Measurements from ENCODE around the gene SNAP23. TPM values are rescaled to one million over a fixed set of nuclear protein-coding genes. Genes with fewer than 3 reads are reported as not detected.
A peak's percentile ranks its signal among the peaks of the same experiment; 100 is the strongest.

The SNAP23 gene
- total RNA-seq: 10 to 100 TPM; 45.5 to 77.5 TPM

GRCh38 chr15:42495361-42496212 lies at the start of gene SNAP23:
TSS of gene SNAP23 (plus strand) at chr15:42495634. CDS start at chr15:42511847, 16,213 bp downstream.
- Mint-ChIP-seq H3K27me3 (no peaks in the 10 kb centered on the region), H3K9me3 (ENCODE audit: low read depth) (no peaks in the 10 kb centered on the region), H3K4me1 (peaks cover 68% of the 10 kb centered on the region), H3K27ac (peak within 1 kb of the TSS; percentile 97), H3K4me3 (peak within 1 kb of the TSS; percentile 96), H3K36me3 (ENCODE audit: low read depth) (peaks cover 7% of the 10 kb centered on the region)
- peak; percentile 89 for DNase-seq
- ChIA-PET POLR2A (interaction anchor here (0.8 kb wide), 1 partner anchor 54 kb away, joined by 3 read pairs; no protein-coding TSS in a partner anchor), CTCF (interaction anchor here (0.6 to 1.0 kb wide), 5 partner anchors 8 to 431 kb away, joined by 3 read pairs; no protein-coding TSS in a partner anchor)
- ATAC-seq: peak; percentile 95
- intact Hi-C loops (cut with DNase I, micrococcal nuclease): loop anchor here in 1 of 2 experiments (1.0 to 10.0 kb wide), 7 partner anchors 53 to 1091 kb away; partner anchors contain the start of genes EHD4, GANC, HAUS2 and LRRC57

GRCh38 chr15:42447599-42447998 lies 47.8 kb upstream of the SNAP23 start:
- Mint-ChIP-seq H3K4me3 (no peak overlapping the region), H3K4me1 (no peaks in the 10 kb centered on the region), H3K27me3 (no peaks in the 10 kb centered on the region), H3K27ac (no peak overlapping the region), H3K9me3 (ENCODE audit: low read depth) (no peaks in the 10 kb centered on the region), H3K36me3 (ENCODE audit: low read depth) (peaks cover 35% of the 10 kb centered on the region)
- intact Hi-C loops (cut with DNase I, micrococcal nuclease): no loop called here
- ATAC-seq (no peak), DNase-seq (no peak)
- POLR2A ChIA-PET: no interaction called here
- CTCF ChIA-PET: no interaction called here

- no peaks in the 10 kb centered on the region for H3K27me3 Mint-ChIP-seq
- CTCF ChIA-PET: interaction anchor here (0.6 kb wide), 2 partner anchors 10 to 113 kb away, joined by 3 to 4 read pairs; no protein-coding TSS in a partner anchor
- DNase-seq (no peak), ATAC-seq (no peak)
- H3K36me3 Mint-ChIP-seq (ENCODE audit: low read depth): peaks cover 35% of the 10 kb centered on the region
- intact Hi-C loops (cut with DNase I, micrococcal nuclease): no loop called here
- H3K4me1 Mint-ChIP-seq: no peaks in the 10 kb centered on the region
- H3K27ac Mint-ChIP-seq: no peak overlapping the region
- POLR2A ChIA-PET: no interaction called here
- no peak overlapping the region for H3K4me3 Mint-ChIP-seq
- H3K9me3 Mint-ChIP-seq (ENCODE audit: low read depth): no peaks in the 10 kb centered on the region
Measured at GRCh38 chr15:42448281-42448680, 47.2 kb upstream of the SNAP23 start.

GRCh38 chr15:42449770-42450424 lies 45.5 kb upstream of the SNAP23 start:
- H3K4me3 Mint-ChIP-seq: no peak overlapping the region
- intact Hi-C loops (cut with DNase I, micrococcal nuclease): no loop called here

DNA sequence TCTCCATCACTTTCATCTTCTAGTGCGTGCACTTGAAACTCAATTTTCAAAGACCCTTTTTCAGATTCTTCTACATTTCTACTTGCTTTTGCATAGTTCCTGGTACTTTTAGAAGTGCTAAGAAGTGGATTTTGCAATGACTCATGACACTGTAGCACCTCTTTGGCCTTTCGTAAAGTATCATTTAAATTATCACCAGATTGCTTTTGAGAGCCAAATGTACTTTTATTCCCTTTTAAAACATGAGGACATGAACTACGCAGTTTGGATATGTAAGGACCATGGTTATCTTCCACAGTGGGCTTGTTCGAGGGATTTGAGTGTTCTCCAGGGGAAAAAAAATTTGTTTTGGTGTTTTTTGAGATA lies 45.0 kb upstream of the SNAP23 start:
- no peak for ATAC-seq
- CTCF ChIA-PET: interaction anchor here (0.6 kb wide), 1 partner anchor 118 kb away, joined by 3 read pairs; no protein-coding TSS in a partner anchor
- POLR2A ChIA-PET: interaction anchor here (0.8 kb wide), 1 partner anchor 9 kb away, joined by 3 read pairs; no protein-coding TSS in a partner anchor
- DNase-seq: no peak
- intact Hi-C loops (cut with DNase I, micrococcal nuclease): no loop called here
- H3K36me3 Mint-ChIP-seq (ENCODE audit: low read depth): peaks cover 29% of the 10 kb centered on the region
- no peak overlapping the region for H3K4me3 Mint-ChIP-seq
- H3K9me3 Mint-ChIP-seq (ENCODE audit: low read depth): no peaks in the 10 kb centered on the region
- H3K27me3 Mint-ChIP-seq: no peaks in the 10 kb centered on the region
- H3K27ac Mint-ChIP-seq: no peak overlapping the region
- no peaks in the 10 kb centered on the region for H3K4me1 Mint-ChIP-seq

More at GRCh38 chr15:42449770-42450424, 45.5 kb upstream of the SNAP23 start:
- peaks cover 33% of the 10 kb centered on the region for H3K36me3 Mint-ChIP-seq (ENCODE audit: low read depth)
- POLR2A ChIA-PET: interaction anchor here (0.8 kb wide), 1 partner anchor 9 kb away, joined by 3 read pairs; no protein-coding TSS in a partner anchor
- CTCF ChIA-PET: no interaction called here
- no peaks in the 10 kb centered on the region for H3K4me1 Mint-ChIP-seq
- H3K27me3 Mint-ChIP-seq: no peaks in the 10 kb centered on the region
- ATAC-seq: no peak
- DNase-seq: no peak
- no peak overlapping the region for H3K27ac Mint-ChIP-seq
- H3K9me3 Mint-ChIP-seq (ENCODE audit: low read depth): no peaks in the 10 kb centered on the region

DNA sequence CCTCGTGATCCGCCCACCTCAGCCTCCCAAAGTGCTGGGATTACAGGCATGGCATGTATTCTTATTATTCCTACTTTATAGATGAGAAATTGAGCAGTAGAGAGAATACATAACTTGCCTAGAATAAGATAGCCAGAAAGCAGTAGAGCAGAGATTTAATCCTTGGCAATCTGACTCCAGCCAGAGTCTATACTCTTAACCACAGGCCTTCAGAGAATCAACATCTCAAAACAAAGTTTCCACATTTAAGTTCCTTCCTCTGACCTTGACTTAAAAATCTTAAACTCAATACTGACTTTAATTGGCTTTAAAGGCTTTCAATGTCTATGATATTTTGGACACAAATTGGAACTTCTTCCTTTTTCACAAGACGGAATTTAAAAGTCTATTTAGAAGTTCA lies 41.6 kb upstream of the SNAP23 start:
- no peaks in the 10 kb centered on the region for H3K27me3 Mint-ChIP-seq
- ChIA-PET POLR2A (no interaction called here), CTCF (interaction anchor here (0.6 kb wide), 1 partner anchor 171 kb away, joined by 4 read pairs; no protein-coding TSS in a partner anchor)
- peaks cover 2% of the 10 kb centered on the region for H3K4me1 Mint-ChIP-seq
- intact Hi-C loops (cut with DNase I, micrococcal nuclease): no loop called here
- peaks cover 26% of the 10 kb centered on the region for H3K36me3 Mint-ChIP-seq (ENCODE audit: low read depth)
- H3K9me3 Mint-ChIP-seq (ENCODE audit: low read depth): no peaks in the 10 kb centered on the region
- no peak overlapping the region for H3K4me3 Mint-ChIP-seq
- DNase-seq (no peak), ATAC-seq (no peak)
- H3K27ac Mint-ChIP-seq: no peak overlapping the region

GRCh38 chr15:42456531-42456930 lies 38.9 kb upstream of the SNAP23 start:
- peaks cover 12% of the 10 kb centered on the region for H3K36me3 Mint-ChIP-seq (ENCODE audit: low read depth)
- DNase-seq: no peak
- POLR2A ChIA-PET: interaction anchor here (0.5 to 0.6 kb wide), 2 partner anchors 102 to 404 kb away, joined by 4 to 5 read pairs; no protein-coding TSS in a partner anchor
- no peak overlapping the region for H3K27ac Mint-ChIP-seq
- no peak overlapping the region for H3K4me3 Mint-ChIP-seq
- H3K9me3 Mint-ChIP-seq (ENCODE audit: low read depth): no peaks in the 10 kb centered on the region
- H3K27me3 Mint-ChIP-seq: no peaks in the 10 kb centered on the region
- H3K4me1 Mint-ChIP-seq: peaks cover 8% of the 10 kb centered on the region
- ATAC-seq: no peak
- CTCF ChIA-PET: no interaction called here
- intact Hi-C loops (cut with DNase I, micrococcal nuclease): no loop called here

- ChIA-PET POLR2A (interaction anchor here (0.5 to 0.6 kb wide), 2 partner anchors 102 to 404 kb away, joined by 4 to 5 read pairs; no protein-coding TSS in a partner anchor), CTCF (interaction anchor here (1.1 kb wide), 1 partner anchor 9 kb away, joined by 3 read pairs; no protein-coding TSS in a partner anchor)
- no peak for DNase-seq
- Mint-ChIP-seq H3K27me3 (no peaks in the 10 kb centered on the region), H3K4me3 (no peak overlapping the region), H3K36me3 (ENCODE audit: low read depth) (peaks cover 9% of the 10 kb centered on the region), H3K4me1 (peaks cover 8% of the 10 kb centered on the region), H3K27ac (no peak overlapping the region), H3K9me3 (ENCODE audit: low read depth) (no peaks in the 10 kb centered on the region)
- ATAC-seq: no peak
- intact Hi-C loops (cut with DNase I, micrococcal nuclease): no loop called here
Measured at GRCh38 chr15:42456971-42457370, 38.5 kb upstream of the SNAP23 start.

DNA sequence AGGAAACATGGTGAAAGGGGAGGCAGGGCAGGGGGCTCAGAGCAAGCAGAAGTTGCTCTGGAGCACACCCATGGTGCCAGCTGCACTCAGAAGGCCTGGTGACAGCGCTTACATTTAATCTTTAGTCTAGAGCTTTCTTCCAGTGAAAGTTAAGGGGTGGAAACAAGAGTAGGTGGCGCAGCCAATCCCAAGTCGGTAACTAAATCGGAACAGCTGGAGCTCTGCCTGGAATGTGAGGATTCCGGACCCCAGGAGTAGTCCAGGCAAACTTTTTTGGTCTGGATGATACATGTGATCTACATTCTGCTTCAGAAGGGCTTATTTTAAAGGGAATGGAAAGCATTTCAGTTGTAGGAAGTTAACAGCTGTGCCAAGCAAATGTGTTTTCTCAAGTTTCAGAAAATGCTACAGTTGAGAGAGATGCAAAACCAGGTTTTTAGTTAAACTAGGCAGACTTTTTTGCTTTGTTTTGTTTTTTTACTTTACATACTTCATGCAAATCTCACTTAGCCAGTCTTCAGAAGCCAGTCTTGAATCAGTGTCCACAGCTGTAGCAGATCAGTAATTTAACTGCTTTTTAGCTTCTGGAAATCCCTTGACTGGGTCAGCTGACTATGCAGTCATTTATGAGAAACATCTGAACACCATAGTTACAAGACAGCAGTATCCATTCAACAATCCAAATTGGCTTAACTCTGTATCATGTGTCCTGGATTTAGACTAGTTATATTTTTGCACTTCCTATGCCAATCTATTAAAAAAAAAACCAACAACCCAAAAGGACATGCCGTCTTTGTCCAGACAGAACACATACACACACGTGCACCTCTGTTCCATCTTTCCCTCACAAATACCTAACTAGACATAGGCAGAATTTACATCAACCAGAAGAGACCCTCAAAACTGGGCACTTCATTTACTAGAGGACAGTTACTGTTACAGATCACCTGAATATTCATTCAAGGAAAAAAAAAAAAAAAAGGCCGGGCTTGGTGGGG lies 37.7 kb upstream of the SNAP23 start:
- intact Hi-C loops (cut with DNase I, micrococcal nuclease): no loop called here
- peaks cover 7% of the 10 kb centered on the region for H3K36me3 Mint-ChIP-seq (ENCODE audit: low read depth)
- ATAC-seq (peak; percentile 23), DNase-seq (no peak)
- no peak overlapping the region for H3K27ac Mint-ChIP-seq
- H3K27me3 Mint-ChIP-seq: no peaks in the 10 kb centered on the region
- H3K4me3 Mint-ChIP-seq: no peak overlapping the region
- CTCF ChIA-PET: interaction anchor here (0.6 to 1.4 kb wide), 3 partner anchors 8 to 14 kb away, joined by 3 to 4 read pairs (median 3); no protein-coding TSS in a partner anchor
- H3K4me1 Mint-ChIP-seq: peaks cover 8% of the 10 kb centered on the region
- no peaks in the 10 kb centered on the region for H3K9me3 Mint-ChIP-seq (ENCODE audit: low read depth)
- POLR2A ChIA-PET: interaction anchor here (0.6 kb wide), 1 partner anchor 18 kb away, joined by 4 read pairs; no protein-coding TSS in a partner anchor

- ChIA-PET CTCF (interaction anchor here (0.7 to 1.2 kb wide), 4 partner anchors 9 to 14 kb away, joined by 3 to 7 read pairs (median 3); no protein-coding TSS in a partner anchor), POLR2A (no interaction called here)
- H3K4me3 Mint-ChIP-seq: no peak overlapping the region
Measured at GRCh38 chr15:42461261-42461660, 34.2 kb upstream of the SNAP23 start.

More at GRCh38 chr15:42461261-42461660, 34.2 kb upstream of the SNAP23 start:
- intact Hi-C loops (cut with DNase I, micrococcal nuclease): no loop called here
- no peak overlapping the region for H3K27ac Mint-ChIP-seq
- ATAC-seq: no peak
- no peaks in the 10 kb centered on the region for H3K27me3 Mint-ChIP-seq
- peaks cover 20% of the 10 kb centered on the region for H3K36me3 Mint-ChIP-seq (ENCODE audit: low read depth)
- H3K9me3 Mint-ChIP-seq (ENCODE audit: low read depth): no peaks in the 10 kb centered on the region
- no peak for DNase-seq
- H3K4me1 Mint-ChIP-seq: peaks cover 12% of the 10 kb centered on the region
